Measurements from ENCODE around the gene SDSL.

- TF ChIP-seq ZBTB6 (tag by site-specific recombination; IDR thresholded peaks at IDR 0.05) (no peak), OVOL3 (tag by site-specific recombination; IDR thresholded peaks at IDR 0.05) (no peak), CTCF (tag by site-specific recombination; IDR thresholded peaks at IDR 0.05) (no peak), YY1 (tag by site-specific recombination; IDR thresholded peaks at IDR 0.05) (no peak), ZNF423 (tag by site-specific recombination; IDR thresholded peaks at IDR 0.05) (no peak), ZNF274 (IDR thresholded peaks at IDR 0.05; ENCODE audit: low read length) (no peak), ZNF274 (tag by site-specific recombination; IDR thresholded peaks at IDR 0.05; ENCODE audit: borderline replicate concordance) (no peak), BCL11A (tag by site-specific recombination; IDR thresholded peaks at IDR 0.05; ENCODE audit: low read depth) (no peak), KLF10 (tag by site-specific recombination; IDR thresholded peaks at IDR 0.05) (no peak), REST (tag by site-specific recombination; IDR thresholded peaks at IDR 0.05) (no peak), ZNF654 (tag by site-specific recombination; IDR thresholded peaks at IDR 0.05; ENCODE audit: low read depth) (no peak), ZNF354C (tag by site-specific recombination; IDR thresholded peaks at IDR 0.05; ENCODE audit: borderline replicate concordance, low read depth) (no peak), ZNF555 (tag by site-specific recombination; conservative IDR thresholded peaks at IDR 0.05) (no peak), ZNF114 (tag by site-specific recombination; IDR thresholded peaks at IDR 0.05) (no peak), ZNF324 (tag by site-specific recombination; IDR thresholded peaks at IDR 0.05) (no peak)
Observed at GRCh38 chr12:113466454-113467141, 44.4 kb downstream of the SDSL start.

Data from HEK293 (cell line).